Fibroblast of villous mesenchyme (primary cell): Measurements from ENCODE around the gene PCBP1. TPM values are rescaled to one million over a fixed set of nuclear protein-coding genes. Genes with fewer than 3 reads are reported as not detected.

ENCODE experiments used
- DNase-seq: peaks from one replicate; pipeline ENCODE4 v3.0.0-alpha.2; 2010; ENCODE audit warnings: low read depth
- H3K4me3 ChIP-seq: 2 replicates; pipeline ENCODE4 v1.5.1; 2011; ENCODE audit warnings: low read depth, mild to moderate bottlenecking, low read length
- total RNA-seq: library from RNA; depleted of rRNA; stranded (reverse); fragments of >200 nt; gene quantifications from 2 replicates; pipeline ENCODE4 v1.2.3, GENCODE V29; 2012
- TF ChIP-seq, protein P1 (sequence below): IDR thresholded peaks from 2 replicates; pipeline ENCODE4 v1.5.1; 2012; ENCODE audit warnings: low read depth, mild to moderate bottlenecking, low read length; ENCODE audit not compliant: insufficient read depth

Gene PCBP1
- total RNA-seq, 1 donor = 45.3 TPM

DNA sequence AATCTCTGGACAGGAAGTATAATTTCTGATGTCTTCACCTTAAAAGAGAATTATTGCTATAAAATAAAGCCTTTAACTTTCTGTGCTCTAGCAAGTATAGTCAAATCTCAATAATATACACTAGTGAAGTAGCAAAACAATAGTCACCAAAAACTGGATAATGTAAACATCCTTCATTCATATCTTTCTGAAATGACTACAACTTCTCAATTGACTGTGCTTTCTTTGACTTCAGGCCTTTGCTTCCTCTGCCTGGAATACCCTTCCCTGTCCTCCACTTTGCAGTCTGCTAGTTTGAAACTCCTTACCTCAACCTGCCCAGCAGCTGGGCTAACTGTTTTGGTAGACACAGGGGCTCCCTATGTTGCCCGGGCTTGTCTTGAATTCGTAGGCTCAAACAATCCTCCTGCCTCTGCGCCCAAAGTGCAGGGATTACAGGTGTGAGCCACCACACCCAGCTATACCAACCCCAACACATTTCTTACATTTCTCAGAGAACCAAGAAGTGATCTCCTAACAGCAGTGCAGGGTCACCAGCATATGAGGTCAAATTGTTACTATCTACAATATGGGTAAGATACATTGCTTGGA lies 6.6 kb upstream of the PCBP1 start:
- DNase-seq = no peak
- H3K4me3 ChIP-seq = no peak overlapping the region
- TF ChIP-seq, protein P1, sequence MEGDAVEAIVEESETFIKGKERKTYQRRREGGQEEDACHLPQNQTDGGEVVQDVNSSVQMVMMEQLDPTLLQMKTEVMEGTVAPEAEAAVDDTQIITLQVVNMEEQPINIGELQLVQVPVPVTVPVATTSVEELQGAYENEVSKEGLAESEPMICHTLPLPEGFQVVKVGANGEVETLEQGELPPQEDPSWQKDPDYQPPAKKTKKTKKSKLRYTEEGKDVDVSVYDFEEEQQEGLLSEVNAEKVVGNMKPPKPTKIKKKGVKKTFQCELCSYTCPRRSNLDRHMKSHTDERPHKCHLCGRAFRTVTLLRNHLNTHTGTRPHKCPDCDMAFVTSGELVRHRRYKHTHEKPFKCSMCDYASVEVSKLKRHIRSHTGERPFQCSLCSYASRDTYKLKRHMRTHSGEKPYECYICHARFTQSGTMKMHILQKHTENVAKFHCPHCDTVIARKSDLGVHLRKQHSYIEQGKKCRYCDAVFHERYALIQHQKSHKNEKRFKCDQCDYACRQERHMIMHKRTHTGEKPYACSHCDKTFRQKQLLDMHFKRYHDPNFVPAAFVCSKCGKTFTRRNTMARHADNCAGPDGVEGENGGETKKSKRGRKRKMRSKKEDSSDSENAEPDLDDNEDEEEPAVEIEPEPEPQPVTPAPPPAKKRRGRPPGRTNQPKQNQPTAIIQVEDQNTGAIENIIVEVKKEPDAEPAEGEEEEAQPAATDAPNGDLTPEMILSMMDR = no peak

DNA sequence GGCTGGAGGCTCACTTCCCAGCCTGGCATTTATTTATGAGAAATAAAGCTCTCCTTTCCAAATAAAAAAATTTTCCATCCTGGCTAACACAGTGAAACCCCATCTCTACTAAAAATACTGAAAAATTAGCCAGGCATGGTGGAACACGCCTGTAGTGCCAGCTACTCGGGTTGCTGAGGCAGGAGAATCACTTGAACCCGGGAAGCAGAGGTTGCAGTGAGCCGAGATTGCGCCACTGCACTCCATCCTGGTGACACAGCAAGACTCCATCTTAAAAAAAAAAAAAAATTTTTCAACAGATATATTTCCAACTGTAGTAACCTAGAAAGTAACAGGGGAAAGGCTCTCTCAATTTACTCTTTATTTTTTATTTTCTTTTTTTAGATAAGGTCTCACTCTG lies 6.1 kb upstream of the PCBP1 start:
- DNase-seq = no peak
- TF ChIP-seq, protein P1 = no peak
- H3K4me3 ChIP-seq = no peak overlapping the region

DNA sequence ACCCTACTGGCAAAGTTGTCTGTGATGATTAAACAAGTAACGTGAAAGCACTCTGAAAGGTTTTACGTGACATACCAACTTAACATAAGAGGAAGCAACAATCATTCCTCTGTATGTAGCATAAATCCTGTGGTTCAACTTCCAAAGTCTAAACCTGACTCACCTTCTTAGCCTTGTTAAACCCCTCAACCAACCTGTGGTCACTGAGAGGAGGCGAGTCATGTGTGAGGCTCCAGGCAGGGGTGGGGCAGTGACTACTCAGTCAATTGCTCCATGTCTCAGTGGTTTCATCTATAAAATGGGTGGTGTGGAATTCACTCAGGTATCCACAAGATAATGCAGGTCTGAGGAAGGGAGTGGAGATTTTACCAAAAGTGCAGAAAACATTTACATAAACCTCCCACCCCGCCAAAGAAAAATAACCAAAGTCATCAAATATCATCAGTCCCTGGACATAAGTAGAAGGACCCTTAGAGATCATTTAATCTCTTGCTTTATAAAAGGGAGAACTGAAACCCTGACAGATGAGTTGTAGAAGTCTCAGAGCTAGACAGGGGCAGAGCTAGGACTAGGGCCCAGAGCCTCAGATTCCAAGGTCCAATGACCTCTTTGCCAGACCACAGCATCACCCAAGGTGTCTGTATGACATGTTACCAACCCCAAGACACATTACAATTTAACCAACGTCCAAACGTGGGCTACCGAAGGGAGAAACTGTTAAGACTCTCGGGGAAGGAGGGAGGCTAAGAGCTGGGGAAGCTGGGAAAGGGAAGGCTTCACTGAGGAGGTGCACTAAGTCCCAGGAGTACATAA lies 3.7 kb upstream of the PCBP1 start:
- DNase-seq = no peak

DNA sequence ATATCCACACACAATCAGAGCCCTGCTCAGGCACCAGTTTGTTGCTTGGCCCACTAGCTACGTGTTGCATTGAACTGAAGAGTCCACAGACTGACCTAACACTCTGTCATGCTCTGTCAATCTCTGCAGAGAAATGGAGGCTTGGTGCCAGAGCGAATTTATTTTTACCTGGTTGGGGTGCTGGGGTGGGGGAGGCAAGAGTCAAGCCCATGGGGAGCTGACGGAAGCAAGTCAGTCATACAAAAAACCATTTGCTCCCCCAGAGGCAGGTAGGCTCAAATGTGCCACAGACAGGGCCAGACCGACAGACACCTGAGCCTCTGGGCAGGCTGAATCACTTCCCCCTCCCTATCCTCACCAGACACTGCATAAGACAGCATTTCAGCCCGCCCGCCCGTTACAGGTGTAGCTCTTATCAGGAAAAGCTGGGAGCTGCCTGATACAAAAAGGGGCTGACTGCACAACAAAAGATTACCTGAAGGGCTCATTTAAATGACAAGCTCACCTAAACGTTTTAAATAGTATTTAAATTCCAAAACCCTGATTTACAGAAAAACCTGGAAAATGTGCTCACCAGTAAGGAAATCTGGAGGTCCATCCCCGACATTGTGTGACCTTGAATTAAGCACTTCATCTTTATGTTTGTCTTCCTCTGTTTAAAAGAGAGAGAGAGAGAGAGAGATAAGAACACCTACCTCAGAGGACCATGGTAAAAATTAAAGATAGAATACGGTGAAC lies 2.1 kb upstream of the PCBP1 start:
- no peak for DNase-seq
- no peak overlapping the region for H3K4me3 ChIP-seq
- TF ChIP-seq, protein P1 = no peak

More for the DNA sequence above, 3.7 kb upstream of the PCBP1 start:
- H3K4me3 ChIP-seq = no peak overlapping the region
- TF ChIP-seq, protein P1 = no peak

DNA sequence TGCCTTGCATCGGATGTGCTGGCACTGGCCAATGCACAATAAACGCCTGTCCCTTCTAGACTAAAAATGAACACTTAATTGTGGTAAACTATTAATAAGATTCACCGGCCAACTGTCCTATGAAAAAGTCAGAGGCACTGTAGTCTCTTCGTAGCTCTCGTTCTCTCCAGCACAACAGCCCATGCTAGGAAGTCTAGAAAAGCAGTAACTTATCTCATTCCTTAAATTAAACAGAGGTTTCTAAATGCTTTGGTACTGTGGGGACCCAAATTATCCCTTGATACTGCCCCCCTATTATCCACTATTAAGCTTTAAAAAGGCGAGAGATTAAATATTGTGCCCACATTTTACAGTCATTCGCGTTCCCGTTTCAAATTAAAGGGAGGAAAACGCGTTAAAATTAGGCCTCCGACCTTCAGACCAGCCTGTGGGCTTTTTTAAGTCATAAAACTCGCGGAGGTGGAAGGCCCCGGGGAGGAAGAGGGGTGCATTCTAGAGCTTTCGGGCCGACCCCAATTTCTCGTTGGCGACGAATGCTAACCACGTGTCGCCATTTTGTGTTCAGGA lies 1.5 kb upstream of the PCBP1 start:
- H3K4me3 ChIP-seq = peak overlapping the region; percentile 89
- TF ChIP-seq, protein P1 = no peak
- no peak for DNase-seq

DNA sequence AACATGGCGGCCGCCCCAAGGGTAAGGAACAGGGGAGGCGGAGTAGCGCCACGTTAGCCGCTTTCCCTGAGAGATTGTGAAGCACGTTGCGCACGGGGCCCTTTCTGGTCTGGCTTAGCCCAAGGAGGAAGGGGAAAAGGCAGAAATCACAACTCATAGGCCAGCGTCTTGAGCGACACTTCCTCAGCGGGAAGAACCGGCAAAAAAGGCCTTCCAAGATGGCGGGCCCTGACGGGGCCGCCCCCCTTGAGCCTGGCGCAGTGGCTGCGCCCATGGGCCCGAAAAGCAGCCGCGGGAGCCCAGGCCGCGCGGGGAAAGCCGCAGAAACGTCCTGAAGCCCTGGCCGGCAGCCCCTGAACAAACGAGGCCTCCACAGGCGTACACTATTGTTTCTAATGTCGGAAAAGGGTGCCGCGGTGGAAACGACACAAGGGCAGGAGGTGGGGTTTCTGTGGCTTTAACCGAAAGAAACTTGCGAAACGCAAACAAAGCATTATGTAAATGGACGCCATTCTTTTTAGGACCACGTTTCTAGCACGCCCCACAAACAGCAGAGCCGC lies 919 bp upstream of the PCBP1 start:
- TF ChIP-seq, protein P1 = no peak
- peak; percentile 93 for DNase-seq
- peak overlapping the region; percentile 89 for H3K4me3 ChIP-seq
